ENCODE data around the gene ABHD16A.

- TF ChIP-seq ZFP30 (CRISPR knock-in tag; IDR thresholded peaks at IDR 0.05) (no peak), SNAI2 (CRISPR knock-in tag; IDR thresholded peaks at IDR 0.05) (no peak)
Observed at GRCh38 chr6:31641370-31641769, 61.8 kb downstream of the ABHD16A start.
